GM19351 (cell line): Measurements from ENCODE around the gene CDKN2B-AS1.

Source experiments
- ATAC-seq: cut with Tn5 transposase; IDR thresholded peaks from one replicate; pipeline ENCODE4 v1.9.1; 2021; ENCODE audit warnings: mild to moderate bottlenecking, moderate library complexity; ENCODE audit not compliant: unreplicated experiment

Gene CDKN2B-AS1

DNA sequence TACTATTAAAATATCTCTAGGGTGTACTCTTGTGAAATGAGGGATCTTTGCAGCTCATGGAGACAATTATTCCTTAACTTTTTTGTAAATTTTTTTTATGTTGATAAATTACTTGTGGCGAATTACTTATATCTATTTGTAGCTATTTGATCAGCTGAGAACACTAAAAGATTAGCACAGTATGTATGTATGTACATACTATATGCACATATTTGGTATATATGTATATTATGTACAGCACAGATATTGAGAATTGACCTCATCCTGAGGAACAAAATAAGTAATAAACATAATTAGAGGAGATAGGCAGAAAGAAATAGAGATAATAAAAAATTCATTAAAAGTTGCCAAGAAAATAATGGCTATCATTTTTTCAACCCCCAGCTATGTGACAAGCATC is 12.2 kb upstream of the CDKN2B-AS1 start:
- ATAC-seq, result no peak

DNA sequence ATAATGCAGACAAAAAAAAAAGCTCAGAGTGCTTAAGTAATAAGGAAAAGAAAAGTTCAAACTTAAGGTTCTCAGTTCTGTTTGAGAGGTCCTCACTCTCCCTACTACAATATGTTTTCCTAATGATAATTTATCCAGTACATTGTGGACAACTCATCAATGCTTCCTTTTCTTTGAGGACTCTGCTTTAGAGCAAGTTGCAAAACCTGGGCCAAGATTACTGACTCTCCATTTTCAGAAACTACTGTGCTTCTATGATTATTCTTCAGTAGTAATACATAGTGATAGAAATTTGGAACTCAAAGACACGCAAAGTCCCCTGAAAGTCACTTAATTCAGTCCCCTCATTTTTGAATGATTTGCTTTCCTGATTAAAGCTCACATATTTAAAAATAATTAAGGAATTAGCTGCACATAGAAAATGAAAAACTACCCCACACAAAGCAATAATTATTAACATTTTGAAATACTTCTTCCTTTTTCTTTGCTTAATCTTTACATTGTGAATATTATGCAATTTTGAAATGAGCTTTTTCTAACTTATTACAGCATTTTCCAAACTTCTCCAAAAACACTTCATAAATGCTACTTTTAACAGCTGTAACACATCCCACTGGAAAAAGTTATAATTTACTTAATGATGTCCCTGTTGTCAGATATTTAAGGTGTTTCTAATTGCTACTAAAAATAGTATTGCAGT is 11.6 kb upstream of the CDKN2B-AS1 start:
- ATAC-seq, result no peak

DNA sequence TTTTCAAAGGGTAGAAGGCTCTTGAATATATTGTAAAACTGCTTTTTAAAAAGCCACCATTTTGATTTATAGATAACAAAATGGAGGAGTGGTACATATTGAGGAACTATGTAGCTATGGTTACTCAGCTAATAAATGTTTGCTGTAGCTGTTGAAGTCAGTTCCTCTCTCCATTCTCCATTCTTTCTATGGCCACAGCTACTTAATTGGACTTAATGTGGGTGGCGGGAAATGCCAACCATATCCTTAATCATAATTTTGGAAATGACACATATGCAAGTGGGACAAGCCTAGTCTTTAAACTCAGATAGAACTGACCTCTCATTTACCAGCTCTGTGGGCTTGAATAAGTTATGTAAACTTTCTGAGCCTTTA is 11.0 kb upstream of the CDKN2B-AS1 start:
- ATAC-seq, result no peak

DNA sequence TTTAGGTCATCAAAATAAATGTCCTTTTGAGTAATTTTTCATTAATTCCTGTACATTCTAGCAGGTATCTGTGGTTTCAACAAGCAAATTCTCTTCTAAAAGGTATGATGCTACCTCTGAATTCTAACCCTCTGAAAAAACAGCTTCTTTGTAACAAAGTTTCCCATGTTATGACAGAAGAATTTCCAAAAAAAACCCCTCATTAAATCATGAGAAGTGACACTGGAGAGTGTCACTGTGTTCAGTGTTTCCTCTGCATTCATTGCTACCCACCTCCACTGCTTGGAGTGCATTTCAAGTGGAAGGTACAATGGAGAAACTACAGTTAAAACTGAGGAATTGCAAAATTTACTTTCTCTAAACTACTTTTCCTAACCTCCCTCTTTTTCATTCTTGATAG is 10.5 kb upstream of the CDKN2B-AS1 start:
- ATAC-seq, result no peak

DNA sequence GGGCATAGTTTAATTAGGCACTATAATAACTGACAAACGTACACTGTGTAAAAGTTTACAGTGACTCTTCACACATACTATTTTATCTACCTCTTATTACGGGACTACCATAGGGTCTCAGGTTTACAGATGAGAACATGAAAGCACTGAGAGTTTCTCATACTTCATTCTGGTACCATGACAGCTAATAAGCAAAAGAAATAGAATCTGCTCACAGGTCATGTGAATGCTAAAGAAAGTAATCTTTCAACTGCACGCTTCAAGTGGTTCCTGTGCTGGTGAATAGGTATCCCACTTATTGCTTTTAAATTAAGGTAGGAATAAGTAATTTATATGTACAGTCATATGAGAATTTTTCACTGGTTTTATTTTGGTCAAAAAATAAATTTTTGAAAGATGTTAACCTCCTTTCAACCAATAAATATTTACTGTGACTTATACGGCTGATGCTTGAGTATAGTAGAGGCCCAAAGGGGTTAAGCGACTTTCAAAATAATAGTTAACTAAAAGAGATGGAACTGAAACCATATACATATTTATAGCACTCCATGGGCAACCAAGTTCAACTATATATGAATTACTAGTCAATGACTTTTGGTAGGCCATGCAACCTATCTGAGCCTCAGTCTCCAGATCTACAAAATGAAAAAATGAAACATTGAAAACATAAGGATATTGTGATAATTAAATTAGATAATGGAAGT is 8.5 kb upstream of the CDKN2B-AS1 start:
- ATAC-seq, result peak; percentile 56

DNA sequence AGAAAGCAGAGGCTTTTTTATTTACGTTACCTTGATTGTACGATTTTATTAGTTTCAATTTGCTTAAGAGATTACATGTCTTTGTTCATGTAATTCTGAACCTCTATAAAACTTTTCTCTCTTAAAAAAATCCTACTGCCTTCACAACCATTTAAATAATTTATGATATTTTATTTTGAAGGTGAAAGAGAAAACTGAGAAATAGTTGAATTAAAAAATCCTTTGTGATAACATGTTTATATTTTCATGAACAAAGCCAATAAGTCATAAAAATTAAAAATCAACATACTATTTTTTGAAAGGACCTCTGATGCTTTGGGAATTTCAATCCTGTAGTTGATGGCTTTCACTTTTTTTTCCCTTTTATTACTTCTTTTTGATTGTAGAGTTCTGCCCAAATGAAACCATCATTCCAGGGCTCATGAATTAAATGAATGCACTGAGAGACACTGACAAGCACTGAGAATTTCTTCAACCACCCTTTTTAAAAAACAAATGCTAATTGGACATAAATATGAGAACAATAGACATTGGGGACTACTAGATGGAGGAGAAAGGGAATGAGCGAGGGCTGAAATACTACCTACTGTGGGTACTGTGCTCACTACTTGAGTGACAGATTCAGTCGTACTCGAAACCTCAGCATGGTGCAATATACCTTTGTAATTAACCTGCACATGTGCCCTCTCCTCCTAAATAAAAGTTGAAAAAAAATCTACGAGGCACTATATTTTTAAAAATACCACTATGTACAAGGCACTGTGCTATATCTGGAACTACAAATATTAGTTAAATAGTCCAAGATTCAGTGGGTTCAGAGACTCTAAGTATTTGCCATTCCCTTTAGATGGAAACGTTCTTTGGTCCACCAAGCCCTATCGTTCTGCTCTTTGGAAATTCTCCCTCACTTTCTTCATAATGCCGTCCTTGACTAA is 6.3 kb upstream of the CDKN2B-AS1 start:
- no peak for ATAC-seq

DNA sequence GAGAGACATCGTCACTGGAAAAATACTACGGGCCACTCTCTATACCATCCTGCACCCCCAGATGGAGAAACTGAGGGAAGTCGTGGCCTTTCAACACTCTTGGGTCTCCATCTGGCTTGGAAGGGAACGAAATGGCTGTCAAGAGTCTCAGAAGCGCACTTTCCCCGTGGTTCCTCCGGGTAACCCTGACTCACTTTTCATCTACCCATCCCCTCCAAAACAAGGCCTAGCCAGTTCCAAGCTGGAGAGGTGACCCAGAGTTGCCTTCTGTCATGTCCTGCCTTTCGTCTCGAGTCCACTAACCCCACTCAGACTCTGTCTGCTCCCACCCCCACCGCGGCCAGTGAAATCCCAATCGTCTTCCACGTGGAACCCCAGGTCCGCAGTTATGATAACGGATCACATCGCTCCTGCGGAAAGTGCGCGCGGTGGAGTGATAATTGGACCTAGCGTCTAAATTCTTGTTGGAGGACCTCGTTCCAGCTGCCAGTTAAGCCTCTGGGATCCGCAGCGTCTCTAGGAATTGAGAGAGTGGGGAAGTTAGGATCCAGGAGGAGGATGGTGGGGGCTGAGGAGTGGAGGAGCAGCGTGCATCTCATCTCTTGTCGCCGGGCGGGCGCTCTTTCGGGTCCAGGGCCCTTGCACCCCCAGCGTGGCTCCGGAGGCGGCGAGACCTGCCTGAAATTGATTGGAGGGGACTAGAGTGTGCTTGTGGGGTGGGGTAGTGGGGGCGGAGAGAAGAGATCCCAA is 5.0 kb upstream of the CDKN2B-AS1 start:
- ATAC-seq, result no peak

DNA sequence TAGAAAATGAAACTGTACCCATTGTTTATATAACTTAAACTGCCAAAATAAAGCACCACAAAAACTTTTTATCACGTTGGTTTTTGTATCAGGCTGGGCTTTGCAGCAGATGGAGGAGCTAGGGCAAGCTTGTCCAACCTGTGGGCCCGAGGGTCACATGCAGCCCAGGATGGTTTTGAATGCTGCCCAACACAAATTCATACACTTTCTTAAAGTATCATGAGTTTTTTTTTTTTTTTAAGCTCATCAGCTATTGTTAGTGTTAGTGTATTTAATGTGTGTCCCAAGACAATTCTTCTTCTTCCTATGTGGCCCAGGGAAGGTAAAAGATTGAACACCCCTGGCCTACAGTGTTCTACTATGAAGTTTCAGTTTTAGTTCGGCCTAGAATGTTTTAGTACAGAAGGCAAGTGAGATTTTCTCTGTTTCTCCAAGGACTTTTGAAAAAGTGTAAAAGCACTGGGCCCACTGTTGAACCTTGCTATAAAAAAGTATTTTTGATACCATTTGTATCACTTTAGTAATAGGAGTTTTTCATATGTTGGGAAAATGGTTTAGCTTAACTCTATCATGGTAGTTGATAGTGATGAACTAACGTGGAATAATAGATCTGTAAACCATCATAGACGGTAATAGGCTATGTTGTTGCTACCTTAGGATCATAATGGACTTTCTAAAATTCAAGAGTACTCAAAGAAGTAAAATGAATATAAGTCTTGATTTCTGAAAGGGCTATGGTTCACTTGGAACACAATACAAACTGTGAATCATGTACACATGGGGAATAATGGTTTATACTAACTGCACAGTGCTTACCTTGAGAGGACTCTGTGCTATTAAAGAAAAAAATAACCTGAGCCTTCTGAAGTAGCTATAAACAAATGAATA is 3.3 kb upstream of the CDKN2B-AS1 start:
- no peak for ATAC-seq

DNA sequence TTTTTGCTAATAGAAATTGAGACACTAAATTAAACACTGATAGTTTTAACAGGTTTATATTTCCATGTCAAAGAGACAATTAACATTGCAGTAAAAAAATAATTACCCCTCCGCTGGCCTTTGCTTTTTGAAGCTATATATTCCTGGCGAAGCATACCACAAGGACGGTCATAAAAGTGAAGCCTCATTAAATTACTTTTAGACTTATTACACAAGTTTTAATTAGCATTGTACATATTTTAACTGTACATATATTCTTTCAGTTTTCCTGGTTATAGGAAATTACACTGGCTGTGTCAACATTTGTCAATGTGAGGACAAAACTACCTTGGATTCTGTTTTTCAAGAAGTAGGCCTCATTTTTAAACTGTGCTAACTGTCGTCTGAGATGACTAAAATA is 1.6 kb upstream of the CDKN2B-AS1 start:
- no peak for ATAC-seq

DNA sequence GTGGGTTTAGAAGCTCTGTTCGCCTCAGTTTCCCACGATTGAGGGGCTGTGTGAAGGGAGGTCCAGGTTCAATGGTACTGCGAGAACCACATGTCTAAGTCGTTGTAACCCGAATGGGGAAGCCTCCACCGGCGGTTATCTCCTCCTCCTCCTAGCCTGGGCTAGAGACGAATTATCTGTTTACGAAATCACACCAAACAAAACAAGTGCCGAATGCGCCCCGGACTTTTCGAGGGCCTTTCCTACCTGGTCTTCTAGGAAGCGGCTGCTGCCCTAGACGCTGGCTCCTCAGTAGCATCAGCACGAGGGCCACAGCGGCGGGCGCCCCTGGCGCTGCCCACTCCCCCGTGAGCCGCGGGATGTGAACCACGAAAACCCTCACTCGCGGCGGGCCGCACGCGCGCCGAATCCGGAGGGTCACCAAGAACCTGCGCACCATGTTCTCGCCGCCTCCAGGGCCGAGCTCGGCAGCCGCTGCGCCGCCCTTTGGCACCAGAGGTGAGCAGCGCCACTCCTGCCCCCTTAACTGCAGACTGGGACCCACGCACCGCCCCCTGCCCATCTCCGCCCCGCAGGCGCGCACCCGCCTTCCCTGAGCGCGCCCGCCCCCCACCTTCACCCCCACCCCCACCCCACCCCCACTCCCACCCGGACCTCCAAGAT is 567 bp upstream of the CDKN2B-AS1 start, which contains the start of gene CDKN2A:
TSS of gene CDKN2A (minus strand) at position 500 of the 663 bp plus-strand sequence.
- peak; percentile 38 for ATAC-seq

DNA sequence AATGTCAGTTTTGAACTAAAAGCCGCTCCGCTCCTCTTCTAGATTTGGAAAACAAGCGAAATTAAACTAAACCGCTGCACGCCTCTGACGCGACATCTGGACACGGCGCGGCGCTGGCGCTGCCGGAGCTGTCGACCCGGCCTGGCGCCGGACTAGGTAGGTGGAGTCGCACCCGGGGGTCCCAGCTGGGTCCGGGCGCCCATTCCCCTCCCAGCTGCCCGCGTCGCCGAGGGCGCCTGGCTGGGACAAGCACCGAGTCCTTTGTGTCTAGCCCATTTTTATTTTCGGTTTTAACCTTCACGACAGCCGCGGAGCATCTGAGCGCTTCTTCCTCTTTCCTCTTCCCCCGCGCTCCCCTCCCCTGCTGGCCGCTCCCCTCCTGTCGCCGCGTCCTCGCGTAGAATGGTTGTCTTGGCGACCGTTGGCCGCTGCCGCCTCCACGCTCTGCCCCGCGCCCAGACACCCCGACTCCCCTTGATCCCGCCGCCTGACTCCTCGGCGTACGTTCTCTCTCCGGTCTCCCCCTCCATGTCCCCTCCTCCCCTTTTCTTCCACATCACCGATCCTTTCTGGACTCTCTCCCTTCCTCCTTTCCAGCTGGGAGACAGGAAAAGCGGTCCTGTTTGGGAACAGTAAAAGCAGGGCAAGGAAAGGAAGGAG is 545 bp downstream of the CDKN2B-AS1 start:
- peak; percentile 86 for ATAC-seq

DNA sequence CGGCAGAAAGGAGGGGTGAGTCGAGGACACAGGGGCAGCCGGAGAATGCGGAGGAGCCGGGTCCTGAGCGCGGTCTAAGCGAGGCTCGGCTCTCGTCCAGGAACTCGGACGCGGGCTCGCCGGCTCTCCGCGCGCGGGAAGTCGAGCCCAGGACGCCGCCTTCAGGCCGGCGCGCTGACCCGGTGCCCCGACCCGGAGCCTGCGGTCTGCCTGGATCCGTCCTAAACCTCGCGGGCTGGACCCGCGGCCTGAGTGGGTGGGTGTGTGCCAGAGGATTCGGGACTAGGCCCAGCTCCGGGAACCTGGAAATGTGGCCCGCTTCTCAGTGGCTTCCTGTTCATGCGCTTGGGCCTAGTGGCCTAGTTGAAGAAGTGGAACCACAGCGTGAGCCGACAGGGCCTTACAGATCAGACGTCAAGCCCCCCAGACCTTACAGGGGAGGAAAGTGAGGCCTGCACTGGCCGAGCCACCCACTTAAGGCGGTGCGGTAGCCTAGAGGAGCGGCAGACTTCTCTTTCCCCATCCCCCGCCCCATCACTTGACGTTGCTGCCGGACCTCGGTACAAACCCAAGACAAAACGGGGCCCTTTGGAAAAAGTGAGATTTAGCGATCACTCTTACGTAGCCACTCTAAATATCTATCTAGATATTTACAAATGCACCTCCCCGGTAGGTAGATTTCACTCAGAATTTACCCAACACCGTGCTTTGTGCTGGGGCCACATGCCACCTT is 1.2 kb downstream of the CDKN2B-AS1 start:
- ATAC-seq, result peak; percentile 13

DNA sequence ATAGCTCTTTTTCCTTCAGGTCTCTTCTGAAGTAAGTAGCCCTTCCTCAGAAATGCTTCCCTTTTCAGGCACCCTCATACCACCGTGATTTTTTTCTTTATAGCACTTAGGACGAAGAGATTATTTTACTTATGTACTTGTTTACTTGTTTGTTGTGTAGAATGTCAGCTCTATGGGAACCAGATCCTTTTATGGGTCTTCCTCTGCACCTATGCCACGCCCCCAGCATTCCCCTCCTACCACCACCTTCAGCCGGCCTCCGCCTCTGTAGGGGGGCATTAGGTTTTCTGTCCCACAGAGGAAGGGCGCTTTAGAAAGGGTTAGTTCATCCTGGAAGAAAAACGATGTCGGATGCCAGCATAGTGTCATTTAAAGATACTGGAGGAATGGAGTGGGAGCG is 1.8 kb downstream of the CDKN2B-AS1 start:
- ATAC-seq, result no peak

DNA sequence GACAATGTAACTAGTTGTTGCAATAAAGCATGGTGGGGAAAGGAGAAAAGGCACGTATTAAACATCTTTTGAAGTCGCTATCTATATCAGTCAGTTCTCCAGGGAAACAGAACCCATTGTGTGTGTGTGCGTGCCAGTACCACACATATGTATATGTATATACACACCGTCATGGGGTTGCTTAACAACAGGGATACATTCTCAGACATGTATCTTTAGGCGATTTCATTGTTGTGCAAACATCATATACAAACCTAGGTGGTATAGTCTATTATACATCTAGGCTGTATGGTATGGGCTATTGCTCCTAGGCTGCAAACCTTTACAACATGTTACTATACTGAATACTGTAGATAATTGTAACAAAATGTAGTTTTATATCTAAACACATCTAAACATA is 2.3 kb downstream of the CDKN2B-AS1 start:
- no peak for ATAC-seq

DNA sequence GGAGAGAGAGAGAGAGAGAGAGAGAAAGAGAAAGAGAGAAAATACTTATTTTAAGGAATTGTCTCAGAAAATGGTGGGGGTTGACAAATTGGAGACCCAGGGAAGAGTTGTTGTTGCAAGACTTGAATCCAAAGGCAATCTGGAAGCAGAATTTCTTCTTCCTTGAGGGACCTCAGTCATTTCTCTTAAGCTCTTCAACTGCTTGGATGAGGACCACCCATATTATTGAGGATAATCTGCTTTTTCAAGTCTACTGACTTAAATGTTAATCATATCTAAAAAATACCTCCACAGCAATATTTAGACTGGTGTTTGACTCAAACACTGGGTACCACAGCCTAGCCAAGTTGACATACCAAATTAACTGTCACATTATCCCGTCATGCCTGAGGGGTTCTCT is 2.9 kb downstream of the CDKN2B-AS1 start:
- ATAC-seq, result no peak

DNA sequence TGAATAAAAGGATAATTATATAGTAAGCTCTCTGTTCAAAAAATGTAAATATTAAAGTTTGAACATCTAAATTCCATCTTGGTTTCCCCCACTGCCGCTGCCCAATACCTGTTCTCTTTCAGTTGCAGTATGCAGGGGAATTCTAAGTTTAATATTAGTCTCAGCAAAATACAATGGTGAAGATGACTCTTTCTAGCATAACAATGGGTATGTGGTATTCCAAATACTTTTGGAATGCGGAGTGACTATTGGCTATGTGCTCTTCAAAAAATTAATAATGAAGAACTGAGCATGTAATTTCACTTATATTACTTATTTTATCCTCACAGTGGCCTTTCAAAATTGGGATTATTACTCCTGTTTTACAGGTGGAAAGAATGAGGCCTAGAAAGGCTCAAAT is 3.4 kb downstream of the CDKN2B-AS1 start:
- ATAC-seq, result no peak

DNA sequence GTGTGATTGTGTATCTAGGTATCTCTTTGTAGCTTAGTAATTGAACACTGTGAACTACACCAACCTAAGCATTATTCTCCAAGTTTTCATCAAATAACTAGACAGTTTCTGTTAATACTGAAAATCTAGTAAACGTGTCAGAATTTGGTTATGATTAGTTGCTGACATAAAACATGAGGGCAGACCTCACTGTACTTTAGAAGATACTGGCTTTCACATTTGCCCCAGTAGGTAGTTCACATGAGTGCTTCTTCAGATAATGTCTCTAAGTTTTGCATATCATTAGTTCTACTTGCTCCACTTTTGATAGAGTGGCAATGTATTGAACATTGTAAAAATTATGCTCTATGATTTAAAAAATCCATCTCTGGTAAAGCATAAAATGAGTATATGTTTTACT is 7.4 kb downstream of the CDKN2B-AS1 start:
- ATAC-seq, result no peak
